Hepatic stellate cell (primary cell): Measurements from ENCODE around the gene UBE2A.

Experiments used
- DNase-seq: peaks from one replicate; pipeline ENCODE4 v3.0.0; 2011; ENCODE audit warnings: low spot score

UBE2A gene

GRCh38 chrX:119574394-119575266 is at the start of gene UBE2A:
UBE2A (plus strand) TSS chrX:119574563; CDS start chrX:119574712, 149 bp downstream.
- DNase-seq = peak; percentile 88

- no peak for DNase-seq
These were observed 44.8 kb upstream of the UBE2A start for GRCh38 chrX:119529345-119530276.

GRCh38 chrX:119537487-119537886 is 36.9 kb upstream of the UBE2A start:
- DNase-seq = no peak

GRCh38 chrX:119539872-119540271 is 34.5 kb upstream of the UBE2A start:
- no peak for DNase-seq

- DNase-seq = peak; percentile 57
These were observed 33.2 kb upstream of the UBE2A start for GRCh38 chrX:119541188-119541587.

- no peak for DNase-seq
These were observed 24.9 kb upstream of the UBE2A start for GRCh38 chrX:119549327-119550016.

GRCh38 chrX:119552508-119552907 is 21.9 kb upstream of the UBE2A start:
- DNase-seq = no peak

GRCh38 chrX:119565107-119565663 is 9.2 kb upstream of the UBE2A start, which contains the start of gene STEEP1:
STEEP1 (minus strand) TSS chrX:119565409; CDS start chrX:119565355, 54 bp downstream.
- DNase-seq = peak; percentile 81

- no peak for DNase-seq
These were observed 4.0 kb upstream of the UBE2A start for GRCh38 chrX:119570351-119570835.

GRCh38 chrX:119573222-119573621 is 1.1 kb upstream of the UBE2A start:
- peak; percentile 7 for DNase-seq

GRCh38 chrX:119573840-119574393 is 446 bp upstream of the UBE2A start:
- DNase-seq = peak; percentile 50

GRCh38 chrX:119579414-119579813 is 5.1 kb downstream of the UBE2A start:
- DNase-seq = no peak

GRCh38 chrX:119583431-119584059 is 9.2 kb downstream of the UBE2A start:
- no peak for DNase-seq

GRCh38 chrX:119589810-119590209 is 15.4 kb downstream of the UBE2A start:
- no peak for DNase-seq

- no peak for DNase-seq
These were observed 28.4 kb downstream of the UBE2A start for GRCh38 chrX:119602701-119603255.

- no peak for DNase-seq
These were observed 30.6 kb downstream of the UBE2A start for GRCh38 chrX:119604766-119605463.

- no peak for DNase-seq
These were observed 31.3 kb downstream of the UBE2A start for GRCh38 chrX:119605464-119606279.

- DNase-seq = peak; percentile 82
These were observed 32.1 kb downstream of the UBE2A start, which contains the start of gene NKRF for GRCh38 chrX:119606280-119607017. NKRF (minus strand) TSS chrX:119606424.
